Measurements from ENCODE around the gene RBMS2.

The RBMS2 gene

GRCh38 chr12:56636675-56637540 lies 115.3 kb downstream of the RBMS2 start:
- H3K27me3 ChIP-seq (ENCODE audit: control insufficient read depth, insufficient read depth, low read length) = no peaks in the 10 kb centered on the region
- H3K27ac ChIP-seq (ENCODE audit: low read length) = no peak overlapping the region
- peaks cover 4% of the 10 kb centered on the region for H3K4me1 ChIP-seq (ENCODE audit: control insufficient read depth, insufficient read depth, low read length)
- no peaks in the 10 kb centered on the region for H3K9me3 ChIP-seq (ENCODE audit: control insufficient read depth, insufficient read depth, low read length)
- peak overlapping the region; percentile 4; the same call in 1 of the 2 replicates for H3K4me3 ChIP-seq (ENCODE audit: low read length)
- peak; percentile 98 for DNase-seq (ENCODE audit: low read depth, low spot score)
- WGBS (ENCODE audit: insufficient coverage, insufficient read length) = no CpG with 5 or more reads among the region's 12 CpGs
- H3K36me3 ChIP-seq (ENCODE audit: control insufficient read depth, insufficient read depth, low read length) = peaks cover 10% of the 10 kb centered on the region; the same call in 1 of the 2 replicates

- DNase-seq (ENCODE audit: low read depth, low spot score) = no peak
- peaks cover 17% of the 10 kb centered on the region for H3K36me3 ChIP-seq (ENCODE audit: control insufficient read depth, insufficient read depth, low read length)
- no peak overlapping the region for H3K4me3 ChIP-seq (ENCODE audit: low read length)
- WGBS (ENCODE audit: insufficient coverage, insufficient read length) = no CpG with 5 or more reads among the region's 2 CpGs
- H3K27ac ChIP-seq (ENCODE audit: low read length) = no peak overlapping the region
- no peaks in the 10 kb centered on the region for H3K9me3 ChIP-seq (ENCODE audit: control insufficient read depth, insufficient read depth, low read length)
- H3K4me1 ChIP-seq (ENCODE audit: control insufficient read depth, insufficient read depth, low read length) = peaks cover 3% of the 10 kb centered on the region
- no peaks in the 10 kb centered on the region for H3K27me3 ChIP-seq (ENCODE audit: control insufficient read depth, insufficient read depth, low read length)
Measured at GRCh38 chr12:56637621-56638020, 116.0 kb downstream of the RBMS2 start.

- no peak for DNase-seq (ENCODE audit: low read depth, low spot score)
- no peak overlapping the region for H3K27ac ChIP-seq (ENCODE audit: low read length)
- no peaks in the 10 kb centered on the region for H3K4me1 ChIP-seq (ENCODE audit: control insufficient read depth, insufficient read depth, low read length)
- no peaks in the 10 kb centered on the region for H3K27me3 ChIP-seq (ENCODE audit: control insufficient read depth, insufficient read depth, low read length)
- H3K9me3 ChIP-seq (ENCODE audit: control insufficient read depth, insufficient read depth, low read length) = no peaks in the 10 kb centered on the region
- WGBS (ENCODE audit: insufficient coverage, insufficient read length) = no CpG with 5 or more reads among the region's 6 CpGs
- H3K4me3 ChIP-seq (ENCODE audit: low read length) = no peak overlapping the region
- H3K36me3 ChIP-seq (ENCODE audit: control insufficient read depth, insufficient read depth, low read length) = peaks cover 25% of the 10 kb centered on the region
Measured at GRCh38 chr12:56641219-56641618, 119.6 kb downstream of the RBMS2 start.

GRCh38 chr12:56644654-56645053 lies 123.0 kb downstream of the RBMS2 start:
- peaks cover 20% of the 10 kb centered on the region for H3K36me3 ChIP-seq (ENCODE audit: control insufficient read depth, insufficient read depth, low read length)
- no peak overlapping the region for H3K27ac ChIP-seq (ENCODE audit: low read length)
- WGBS (ENCODE audit: insufficient coverage, insufficient read length) = no CpG with 5 or more reads among the region's 4 CpGs
- H3K4me1 ChIP-seq (ENCODE audit: control insufficient read depth, insufficient read depth, low read length) = no peaks in the 10 kb centered on the region
- no peak for DNase-seq (ENCODE audit: low read depth, low spot score)
- peak overlapping the region; percentile 76; the same call in 1 of the 2 replicates for H3K4me3 ChIP-seq (ENCODE audit: low read length)
- H3K9me3 ChIP-seq (ENCODE audit: control insufficient read depth, insufficient read depth, low read length) = no peaks in the 10 kb centered on the region
- no peaks in the 10 kb centered on the region for H3K27me3 ChIP-seq (ENCODE audit: control insufficient read depth, insufficient read depth, low read length)

- Histone ChIP-seq H3K27ac (ENCODE audit: low read length) (no peak overlapping the region), H3K9me3 (ENCODE audit: control insufficient read depth, insufficient read depth, low read length) (no peaks in the 10 kb centered on the region), H3K36me3 (ENCODE audit: control insufficient read depth, insufficient read depth, low read length) (peaks cover 17% of the 10 kb centered on the region), H3K4me3 (ENCODE audit: low read length) (peak overlapping the region; percentile 76), H3K4me1 (ENCODE audit: control insufficient read depth, insufficient read depth, low read length) (no peaks in the 10 kb centered on the region), H3K27me3 (ENCODE audit: control insufficient read depth, insufficient read depth, low read length) (no peaks in the 10 kb centered on the region)
- no CpG with 5 or more reads among the region's 29 CpGs for WGBS (ENCODE audit: insufficient coverage, insufficient read length)
- no peak for DNase-seq (ENCODE audit: low read depth, low spot score)
Measured at GRCh38 chr12:56645201-56645716, 123.6 kb downstream of the RBMS2 start.

Data from iPS DF 6.9 (cell line).